ENCODE results near the gene VPS13A.
"Not testable (repeated sequence)": the region's sequence is repeated elsewhere in the genome, so short reads cannot be mapped to it uniquely, and the experiment has no call there.

VPS13A gene

DNA sequence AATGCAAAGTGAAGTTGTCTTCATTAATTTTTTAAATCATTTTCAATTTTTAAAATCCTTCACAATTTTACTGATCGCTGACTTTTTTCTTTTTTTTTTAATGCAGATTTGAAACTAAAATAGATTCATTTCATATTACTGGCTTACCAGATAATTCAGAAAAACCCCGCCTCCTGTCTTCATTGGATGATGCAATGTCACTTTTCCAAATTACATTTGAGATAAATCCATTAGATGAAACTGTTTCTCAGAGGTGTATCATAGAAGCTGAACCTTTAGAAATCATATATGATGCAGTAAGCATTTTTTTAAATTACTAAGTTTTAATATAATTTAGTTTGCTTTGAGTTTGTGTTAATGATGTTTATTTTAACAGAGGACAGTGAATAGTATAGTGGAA lies 60.6 kb downstream of the VPS13A start:
- DNase-seq (ENCODE audit: low read depth in 2 of 2) = no peak
- no peak for TF ChIP-seq CTCF (IDR thresholded peaks at IDR 0.05; ENCODE audit: low read depth, low read length)
- H3K4me3 ChIP-seq (replicated peaks in 1 of 2; ENCODE audit: low read depth in 2 of 2, low read length in 2 of 2) = no peak overlapping the region

DNA sequence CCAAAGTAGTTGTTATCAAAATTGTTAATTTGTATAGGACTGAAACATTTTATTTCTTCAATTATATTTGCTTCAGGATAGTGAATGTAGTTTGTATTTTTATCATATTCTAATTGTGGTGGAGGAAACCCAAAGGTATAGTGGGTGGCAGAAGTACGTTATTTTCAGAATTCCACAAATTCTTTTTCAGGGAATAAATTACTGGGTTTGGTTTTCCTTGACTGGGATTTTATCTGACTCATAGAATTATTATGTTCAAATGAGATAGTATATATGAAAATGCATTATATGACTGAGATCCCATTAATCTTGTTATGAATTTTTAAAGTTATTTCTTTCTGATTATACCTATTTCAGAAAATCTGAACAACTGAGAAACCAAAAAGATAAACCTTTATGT lies 73.7 kb downstream of the VPS13A start:
- no peak for DNase-seq (ENCODE audit: low read depth in 2 of 2)
- no peak for TF ChIP-seq CTCF (IDR thresholded peaks at IDR 0.05; ENCODE audit: low read depth, low read length)
- no peak overlapping the region for H3K4me3 ChIP-seq (replicated peaks in 1 of 2; ENCODE audit: low read depth in 2 of 2, low read length in 2 of 2)

- H3K4me3 ChIP-seq (replicated peaks in 1 of 2; ENCODE audit: low read depth in 2 of 2, low read length in 2 of 2) = no peak overlapping the region
- DNase-seq (ENCODE audit: low read depth in 2 of 2) = no peak
- TF ChIP-seq CTCF (IDR thresholded peaks at IDR 0.05; ENCODE audit: low read depth, low read length) = no peak
These were observed 79.9 kb downstream of the VPS13A start for GRCh38 chr9:77257275-77257674.

DNA sequence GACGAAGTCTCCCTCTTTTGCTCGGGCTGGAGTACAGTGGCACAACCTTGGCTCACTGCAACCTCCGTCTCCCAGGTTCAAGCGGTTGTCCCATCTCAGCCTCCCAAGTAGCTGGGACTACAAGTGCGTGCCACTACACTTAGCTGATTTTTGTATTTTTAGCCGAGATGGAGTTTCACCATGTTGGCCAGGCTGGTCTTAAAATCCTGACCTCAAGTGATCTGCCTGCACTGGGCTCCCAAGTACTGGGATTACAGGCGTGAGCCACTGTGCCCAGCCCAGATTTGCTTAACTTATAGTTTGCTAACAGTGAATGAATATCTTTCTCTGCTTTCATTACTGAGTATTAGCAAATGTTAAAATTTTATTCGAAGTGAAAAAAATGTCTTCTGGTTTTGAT lies 84.3 kb downstream of the VPS13A start:
- DNase-seq (ENCODE audit: low read depth in 2 of 2) = no peak
- no peak for TF ChIP-seq CTCF (IDR thresholded peaks at IDR 0.05; ENCODE audit: low read depth, low read length)

GRCh38 chr9:77267762-77268161 lies 90.4 kb downstream of the VPS13A start:
- H3K4me3 ChIP-seq (replicated peaks in 1 of 2; ENCODE audit: low read depth in 2 of 2, low read length in 2 of 2); DNase-seq (ENCODE audit: low read depth in 2 of 2): not testable (repeated sequence)

More for the DNA sequence above, 84.3 kb downstream of the VPS13A start:
- no peak overlapping the region for H3K4me3 ChIP-seq (replicated peaks in 1 of 2; ENCODE audit: low read depth in 2 of 2, low read length in 2 of 2)

GRCh38 chr9:77271023-77271690 lies 93.8 kb downstream of the VPS13A start:
- no peak overlapping the region for H3K4me3 ChIP-seq (replicated peaks in 1 of 2; ENCODE audit: low read depth in 2 of 2, low read length in 2 of 2)
- TF ChIP-seq CTCF (IDR thresholded peaks at IDR 0.05; ENCODE audit: low read depth, low read length) = no peak
- no peak for DNase-seq (ENCODE audit: low read depth in 2 of 2)

- no peak for TF ChIP-seq CTCF (IDR thresholded peaks at IDR 0.05; ENCODE audit: low read depth, low read length)
- DNase-seq (ENCODE audit: low read depth in 2 of 2) = no peak
- H3K4me3 ChIP-seq (replicated peaks in 1 of 2; ENCODE audit: low read depth in 2 of 2, low read length in 2 of 2) = no peak overlapping the region
These were observed 99.5 kb downstream of the VPS13A start for GRCh38 chr9:77276799-77277198.
